Gastroesophageal sphincter (tissue), 3 donors: ENCODE results near the gene ADM2.

Experiments
- CTCF ChIP-seq, 4 experiments: fragments of 200-600 bp in 2 of 4; fragments of 450-650 bp in 2 of 4; sonication (generic) in 1 of 4; IDR thresholded peaks; one replicate each; pipeline ENCODE4 v1.5.1; 2017 to 2019; ENCODE audit warnings: antibody characterized with exemption in 4 of 4, mild to moderate bottlenecking in 2 of 4, moderate library complexity in 2 of 4
- EP300 ChIP-seq: sonication (generic); formaldehyde crosslinking; IDR thresholded peaks from one replicate; pipeline ENCODE4 v1.6.1; 2017; ENCODE audit warnings: antibody characterized with exemption, mild to moderate bottlenecking
- POLR2A ChIP-seq, 2 donors: fragments of 450-650 bp; IDR thresholded peaks; one replicate each; pipeline ENCODE4 v1.6.1; 2017; ENCODE audit warnings: antibody characterized with exemption in 2 of 2, mild to moderate bottlenecking in 2 of 2, moderate library complexity in 1 of 2
- POLR2AphosphoS5 ChIP-seq: sonication (generic); formaldehyde crosslinking; IDR thresholded peaks from one replicate; pipeline ENCODE4 v1.6.1; 2017; ENCODE audit warnings: antibody characterized with exemption

GRCh38 chr22:50475652-50476002 lies 5.7 kb upstream of the ADM2 start:
- TF ChIP-seq POLR2A (IDR thresholded peaks at IDR 0.05): no peak
- no peak for TF ChIP-seq CTCF (IDR thresholded peaks at IDR 0.05)
- TF ChIP-seq EP300: no peak
- no peak for TF ChIP-seq POLR2AphosphoS5
